ENCODE data around the gene PAIP1.
"Not testable (repeated sequence)": the region's sequence is repeated elsewhere in the genome, so short reads cannot be mapped to it uniquely, and the experiment has no call there.

The PAIP1 gene, protein sequence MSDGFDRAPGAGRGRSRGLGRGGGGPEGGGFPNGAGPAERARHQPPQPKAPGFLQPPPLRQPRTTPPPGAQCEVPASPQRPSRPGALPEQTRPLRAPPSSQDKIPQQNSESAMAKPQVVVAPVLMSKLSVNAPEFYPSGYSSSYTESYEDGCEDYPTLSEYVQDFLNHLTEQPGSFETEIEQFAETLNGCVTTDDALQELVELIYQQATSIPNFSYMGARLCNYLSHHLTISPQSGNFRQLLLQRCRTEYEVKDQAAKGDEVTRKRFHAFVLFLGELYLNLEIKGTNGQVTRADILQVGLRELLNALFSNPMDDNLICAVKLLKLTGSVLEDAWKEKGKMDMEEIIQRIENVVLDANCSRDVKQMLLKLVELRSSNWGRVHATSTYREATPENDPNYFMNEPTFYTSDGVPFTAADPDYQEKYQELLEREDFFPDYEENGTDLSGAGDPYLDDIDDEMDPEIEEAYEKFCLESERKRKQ

DNA sequence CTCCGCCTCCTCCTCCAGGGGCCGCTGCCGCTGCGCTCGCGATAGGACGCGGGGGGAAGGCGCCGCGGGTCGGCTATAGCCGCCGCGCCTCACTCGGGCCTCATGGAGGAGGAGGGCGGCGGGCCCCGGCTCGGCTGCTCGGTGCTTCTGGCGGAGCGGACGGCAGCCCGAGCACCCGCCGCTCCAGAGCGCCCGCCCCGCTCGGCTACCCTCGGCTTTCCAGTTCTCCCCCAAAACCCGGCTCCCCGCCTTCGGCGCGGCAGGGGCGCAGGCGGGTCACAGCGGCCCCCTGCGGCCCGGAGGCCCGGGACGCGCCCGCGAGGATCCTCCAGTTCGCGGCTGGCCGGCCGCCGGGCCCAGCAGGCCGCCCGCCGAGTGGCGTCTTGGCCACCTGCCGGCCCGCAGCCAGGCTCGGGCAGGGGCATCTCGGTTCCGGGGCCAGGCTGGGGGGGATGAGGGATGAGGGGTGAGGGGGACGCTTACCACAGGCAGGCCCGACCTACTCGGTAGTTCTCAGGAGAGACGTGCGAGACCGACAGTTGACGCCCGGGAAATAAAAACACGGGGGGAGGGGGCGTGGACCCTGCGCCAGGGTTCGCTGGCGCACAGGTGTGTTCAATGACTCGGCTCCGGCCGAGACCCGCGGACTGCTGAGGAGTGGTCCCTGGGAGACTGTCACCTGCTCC lies at the start of gene PAIP1:
Gene PAIP1, minus strand, starts transcription at position 221 of the 686 bp plus-strand sequence. CDS start 231 bp downstream, outside the sequence.
- DNase-seq, result peak; percentile 73 to 85

DNA sequence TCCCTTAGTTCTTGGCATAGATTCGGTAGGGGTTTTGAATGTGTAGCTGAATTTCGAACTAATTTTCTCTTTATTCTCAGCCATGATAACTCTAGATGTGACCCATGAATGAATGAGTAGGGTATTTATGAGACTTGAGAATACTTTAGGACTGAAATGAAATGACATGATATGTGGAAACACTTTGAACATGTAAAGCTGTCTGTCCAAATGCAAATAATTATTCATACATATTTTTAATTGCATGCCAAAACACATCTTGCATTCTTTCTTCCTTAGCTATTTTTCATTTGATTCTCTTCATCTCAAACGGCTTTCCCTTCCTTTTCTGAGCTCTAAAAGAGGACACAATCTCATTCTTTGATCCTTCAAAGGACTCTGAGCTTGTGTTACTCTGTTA lies 49.5 kb upstream of the PAIP1 start:
- DNase-seq, result no peak

DNA sequence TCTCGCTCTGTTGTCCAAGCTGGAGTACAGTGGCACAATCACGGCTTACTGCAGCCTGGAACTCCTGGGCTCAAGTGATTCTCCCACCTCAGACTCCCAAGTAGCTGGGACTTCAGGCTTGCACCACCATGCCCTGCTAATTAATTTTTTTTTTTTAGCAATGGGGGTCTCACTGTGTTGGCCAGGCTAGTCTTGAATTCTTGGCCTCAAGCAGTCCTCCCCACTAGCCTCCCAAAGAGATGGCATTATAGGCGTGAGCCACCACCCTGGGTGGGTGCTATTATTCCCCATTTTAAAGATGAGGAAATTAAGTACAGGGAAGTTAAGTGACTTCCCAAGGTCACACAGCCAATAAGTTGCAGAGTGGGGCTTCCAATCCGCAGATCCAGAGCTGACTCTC lies 47.8 kb upstream of the PAIP1 start:
- no peak for DNase-seq

DNA sequence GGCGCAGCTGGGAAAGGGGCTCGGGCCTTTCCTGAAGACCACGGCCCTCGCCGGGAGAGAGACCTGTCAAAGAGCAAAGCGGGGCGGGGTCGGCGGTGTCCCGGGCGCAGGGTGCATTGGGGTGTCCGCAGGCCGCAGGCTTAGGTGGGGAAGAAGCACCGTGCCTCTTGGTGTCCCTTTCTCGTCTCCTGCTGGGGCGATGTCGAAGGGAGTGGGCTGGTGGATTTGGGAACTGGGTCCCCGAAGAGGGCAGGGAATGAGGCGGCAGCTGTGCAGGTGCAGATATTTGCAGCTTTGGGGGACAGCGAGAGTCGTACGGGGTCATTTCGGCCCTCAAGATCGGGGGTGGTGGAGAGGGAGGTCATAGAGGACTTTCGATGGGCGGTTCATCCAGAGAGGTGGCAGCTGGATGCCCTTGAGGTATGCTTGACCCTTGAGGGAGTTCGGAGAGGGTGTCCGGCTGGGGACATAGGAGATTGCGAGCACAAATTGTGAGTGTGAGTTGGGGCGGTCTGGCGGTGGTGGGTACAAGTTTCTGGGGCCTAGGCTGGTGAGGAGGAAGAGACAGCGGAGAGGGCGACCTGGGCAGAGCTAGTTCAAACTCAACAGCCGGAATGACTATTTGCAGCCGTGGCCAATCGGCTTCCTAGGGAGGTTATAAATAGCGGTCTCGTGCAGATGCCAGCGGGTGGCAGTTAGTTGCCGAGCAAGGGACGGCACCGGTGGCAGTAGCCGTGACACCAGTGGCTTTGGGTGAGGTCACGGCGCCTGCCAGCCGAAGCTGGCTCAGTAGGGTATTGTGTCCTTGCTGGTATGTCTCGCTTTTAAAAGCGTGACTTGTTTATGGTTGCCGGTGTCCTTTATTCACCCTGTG lies 46.7 kb upstream of the PAIP1 start:
- no peak for DNase-seq

DNA sequence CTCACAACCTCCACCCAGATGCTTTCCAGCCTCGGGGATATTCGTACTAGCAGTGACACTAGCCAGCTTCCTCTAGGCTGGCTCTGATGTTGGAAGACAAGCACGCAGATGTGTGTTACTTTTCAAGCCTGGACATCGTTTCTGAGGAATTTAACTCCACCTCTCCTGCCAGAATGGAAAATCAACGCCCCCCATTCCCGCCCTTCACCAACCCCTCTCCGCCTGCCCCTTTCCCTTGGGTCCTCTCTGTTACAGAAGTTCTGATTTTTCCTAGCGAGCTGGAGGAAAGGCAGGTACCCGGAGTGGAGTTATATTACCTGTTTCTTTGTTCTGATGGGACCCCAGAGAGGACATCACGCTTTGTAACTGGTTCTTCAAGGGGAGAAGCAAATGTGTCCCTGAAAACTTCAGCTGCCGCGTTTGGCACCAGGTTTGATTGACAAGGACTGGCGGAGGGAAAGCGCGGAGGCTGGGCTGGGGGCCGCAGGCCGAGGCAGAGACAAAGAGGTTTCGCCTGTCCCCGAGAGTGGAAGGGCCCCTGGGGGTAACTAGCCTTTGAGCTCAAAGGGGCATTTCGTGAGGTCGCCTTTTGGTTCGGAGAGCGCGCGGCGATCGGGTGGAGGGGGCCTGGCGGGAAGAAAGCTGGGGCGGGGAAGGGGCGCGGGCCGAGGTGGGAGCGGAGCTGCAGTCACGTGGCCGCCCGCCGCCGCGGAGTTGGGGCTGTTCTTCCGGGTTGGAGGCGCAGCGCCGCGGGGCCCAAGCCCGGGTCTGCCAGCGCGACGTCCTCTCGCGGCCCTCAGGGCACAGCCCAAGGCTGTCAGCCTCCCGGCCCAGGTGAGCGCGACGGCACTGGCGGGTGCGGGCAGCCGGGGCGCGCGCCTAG lies 45.8 kb upstream of the PAIP1 start, which contains the start of gene NNT:
Gene NNT, plus strand, starts transcription at position 720 of the 883 bp plus-strand sequence. CDS start 6,016 bp downstream, outside the sequence.
- no peak for DNase-seq

DNA sequence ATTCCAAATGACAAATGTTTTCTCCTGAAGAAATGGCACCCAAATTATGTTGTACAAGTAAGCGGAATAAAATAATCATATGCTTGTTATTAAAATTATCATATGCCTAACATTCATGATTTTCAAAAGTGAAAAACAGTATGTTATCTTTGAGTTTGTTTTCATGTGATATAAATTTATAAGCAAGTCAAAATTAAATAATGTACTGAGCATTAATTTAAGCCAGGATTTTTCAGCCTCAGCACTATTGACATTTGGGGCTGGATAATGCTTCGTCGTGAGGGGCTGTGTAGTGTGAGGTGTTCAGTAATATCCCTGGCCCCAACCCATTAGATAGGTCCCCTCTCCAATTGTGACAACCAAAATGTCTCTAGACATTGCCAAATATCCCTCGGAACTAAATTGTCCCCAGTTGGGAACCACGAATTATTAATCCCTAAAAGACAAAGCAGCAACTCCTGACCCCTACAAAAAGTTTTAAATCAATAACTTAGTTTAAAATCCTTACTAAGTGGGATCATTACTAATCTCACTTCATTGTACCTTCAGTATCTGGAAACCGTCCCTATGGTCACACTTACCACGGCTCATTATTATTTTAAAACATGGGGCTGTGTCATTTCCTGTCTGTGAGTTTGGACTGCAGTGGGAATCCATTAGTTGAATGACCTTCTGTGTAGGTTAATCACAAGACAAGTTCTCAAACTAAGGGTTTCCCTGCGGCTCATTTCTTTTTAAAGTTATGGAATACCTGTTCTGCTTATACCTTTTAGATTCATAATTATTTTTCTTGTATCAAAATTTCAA lies 44.8 kb upstream of the PAIP1 start:
- DNase-seq, result no peak

DNA sequence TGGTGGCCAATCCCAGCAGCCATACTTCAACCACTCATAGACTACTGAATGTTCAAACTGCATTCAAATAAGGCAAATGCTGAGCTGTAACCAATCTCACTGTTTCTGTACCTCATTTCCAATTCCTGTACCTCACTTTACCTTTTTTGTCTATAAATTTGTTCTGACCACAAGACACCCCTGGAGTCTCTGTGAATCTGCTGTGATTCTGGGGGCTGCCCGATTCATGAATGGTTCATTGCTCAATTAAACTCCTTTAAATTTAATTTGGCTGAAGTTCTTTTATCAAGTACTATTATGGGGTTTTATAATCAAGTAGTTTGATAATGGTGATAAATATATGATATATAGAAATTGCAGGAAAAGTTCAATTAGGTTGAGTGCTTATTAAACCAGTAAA lies 42.0 kb upstream of the PAIP1 start:
- not testable (repeated sequence) for DNase-seq

DNA sequence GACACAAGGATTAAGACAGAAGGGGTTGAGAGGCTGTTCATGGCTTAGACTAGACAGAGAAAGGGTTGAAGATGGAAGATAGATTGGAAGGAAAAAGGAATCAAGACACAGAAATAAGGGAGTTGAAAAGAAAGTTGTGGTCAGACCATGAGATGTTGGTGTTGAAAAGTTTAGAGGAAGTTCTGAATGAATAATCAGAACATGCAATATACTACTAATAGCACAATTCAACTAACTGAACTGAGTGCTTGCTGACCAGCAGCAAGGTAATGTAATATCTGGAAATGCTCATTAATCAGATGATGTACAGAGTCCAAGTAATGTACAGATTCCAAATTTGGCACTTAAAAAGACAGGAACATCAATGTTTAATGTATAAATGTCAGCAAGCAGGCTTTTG lies 35.5 kb upstream of the PAIP1 start:
- DNase-seq, result no peak

DNA sequence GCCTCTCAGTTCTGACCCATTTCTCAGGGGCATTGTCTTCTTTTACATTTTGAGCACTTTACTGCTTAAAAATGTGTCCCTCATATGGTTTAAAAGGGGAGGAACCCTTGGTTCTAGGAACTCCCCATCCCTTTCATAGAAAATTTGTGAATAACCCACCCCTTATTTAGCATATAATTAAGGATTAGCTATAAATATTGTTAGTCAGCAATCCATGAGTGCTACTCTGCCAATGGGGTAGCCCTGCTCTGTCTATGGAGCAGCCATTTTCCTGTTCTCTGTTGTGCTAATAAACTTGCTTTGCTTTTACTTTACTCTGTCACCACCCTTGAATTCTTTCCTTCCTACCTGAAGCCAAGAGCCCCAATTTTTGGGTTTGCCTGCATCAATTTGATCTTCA lies 33.8 kb upstream of the PAIP1 start:
- DNase-seq, result no peak

DNA sequence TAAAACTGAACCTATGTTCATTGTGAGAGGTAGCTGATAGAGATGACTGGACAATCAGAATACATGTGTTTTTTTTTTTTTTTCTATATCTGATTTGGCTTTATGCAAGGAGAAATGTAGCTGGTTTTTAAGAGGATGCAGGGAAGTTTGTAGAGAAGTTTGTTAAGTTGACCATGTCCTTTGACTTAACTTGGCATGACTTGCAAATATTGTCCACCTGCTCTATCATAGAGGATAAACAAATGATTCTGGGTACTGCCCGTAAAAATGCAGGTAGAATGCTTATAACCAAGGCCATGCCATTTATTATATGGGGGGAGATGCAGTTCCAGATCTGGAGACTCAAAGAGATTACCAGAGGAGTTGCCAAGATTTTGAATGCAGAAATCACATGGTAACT lies 32.4 kb upstream of the PAIP1 start:
- DNase-seq, result no peak

DNA sequence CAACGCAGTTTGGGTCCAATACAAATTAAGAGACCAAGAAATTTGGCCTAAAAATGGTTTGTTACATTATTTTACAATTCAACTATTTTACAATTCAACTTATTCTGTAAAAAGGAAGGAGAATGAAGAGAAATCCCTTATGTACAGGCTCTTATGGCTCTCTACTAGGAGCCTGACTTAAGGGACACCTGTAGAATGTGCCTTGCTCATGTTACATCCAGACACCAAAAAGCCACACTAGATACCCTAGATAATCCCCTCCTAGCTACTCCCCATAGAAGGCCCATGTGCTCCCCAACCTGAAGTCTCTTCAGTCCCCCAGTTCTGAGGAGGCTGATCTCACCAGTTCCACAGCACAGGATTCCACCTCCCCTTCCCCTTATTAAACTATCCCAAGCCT lies 32.0 kb upstream of the PAIP1 start:
- DNase-seq, result no peak

DNA sequence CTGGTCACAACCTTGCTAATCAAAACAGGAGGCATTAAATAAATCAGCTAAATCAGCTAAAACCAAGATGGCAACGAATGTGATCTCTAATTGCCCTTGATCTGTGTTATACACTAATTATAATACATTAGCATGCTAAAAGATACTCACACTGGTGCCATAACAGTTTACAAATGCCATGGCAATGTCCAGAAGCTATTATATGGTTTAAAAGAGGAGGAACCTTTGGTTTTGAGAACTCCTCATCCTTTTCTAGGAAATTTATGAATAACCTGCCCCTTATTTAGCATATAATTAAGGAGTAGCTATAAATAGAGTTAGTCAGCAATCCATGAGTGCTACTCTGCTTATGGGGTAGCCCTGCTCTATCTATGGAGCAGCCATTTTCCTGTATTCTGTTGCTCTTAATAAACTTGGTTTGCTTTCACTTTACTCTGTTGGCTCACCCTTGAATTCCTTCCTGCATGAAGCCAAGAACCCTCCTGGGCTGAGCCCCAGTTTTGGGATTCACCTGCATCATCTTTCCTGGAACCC lies 27.4 kb upstream of the PAIP1 start:
- DNase-seq, result no peak

DNA sequence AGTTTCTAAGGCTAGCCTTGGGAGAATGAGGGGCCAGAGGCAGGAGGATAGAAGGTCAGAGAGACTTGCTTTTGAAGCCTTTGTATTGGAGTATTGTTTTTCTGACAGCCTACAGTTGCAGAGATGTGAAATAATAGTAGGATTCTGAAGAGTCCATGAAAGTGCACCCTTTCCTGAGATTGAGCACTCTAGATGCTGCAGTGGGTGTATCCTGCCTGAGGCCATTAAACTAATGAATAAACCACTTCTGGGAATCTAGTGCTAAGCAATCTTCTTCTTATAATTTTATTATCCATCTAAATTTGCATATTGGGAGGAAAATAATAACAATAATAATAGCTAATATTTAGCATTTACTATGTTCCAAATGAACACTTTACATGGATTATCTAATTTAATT lies 26.8 kb upstream of the PAIP1 start:
- no peak for DNase-seq

DNA sequence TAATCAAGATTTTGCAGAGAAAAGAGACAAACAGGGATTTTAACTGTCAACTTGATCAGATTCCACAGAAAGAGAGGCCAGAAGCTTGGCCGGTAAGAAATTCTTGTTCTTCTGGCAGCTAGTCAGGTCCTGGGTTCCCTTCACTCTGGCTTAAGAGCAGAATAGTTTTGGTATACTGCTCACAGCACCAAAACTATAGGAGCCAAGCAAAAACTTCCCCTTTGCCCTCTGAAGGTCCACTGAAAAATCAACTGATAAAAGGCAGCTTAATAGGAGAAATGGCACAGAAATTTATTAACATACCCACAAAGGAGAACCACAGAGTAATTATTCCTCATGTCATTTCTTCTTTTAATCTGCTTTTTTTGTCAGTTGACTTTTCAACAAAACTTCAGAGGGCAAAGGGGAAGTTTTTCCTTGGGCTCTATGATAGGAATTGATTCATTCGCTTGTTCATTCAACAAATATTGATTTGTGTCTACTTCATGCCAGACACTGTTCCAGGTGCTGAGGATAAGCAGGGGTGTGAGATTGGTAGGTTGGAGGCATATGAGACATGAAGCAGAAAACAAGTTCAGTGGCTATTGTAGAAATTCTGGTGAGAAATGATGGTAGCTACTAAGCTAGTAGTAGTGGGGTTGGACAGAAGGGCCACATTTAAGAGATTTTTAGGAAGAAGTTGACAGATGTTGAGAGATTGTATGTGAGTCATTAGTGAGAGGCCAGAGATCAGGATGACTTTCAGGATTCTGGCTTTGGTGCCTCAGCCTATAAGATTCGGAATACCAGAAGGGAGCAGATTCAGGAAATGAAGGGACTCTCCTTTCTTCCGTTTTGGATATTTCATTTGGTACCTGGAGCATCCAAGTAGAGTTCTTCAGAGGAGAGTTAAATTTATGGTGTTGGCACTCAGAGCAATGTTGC lies 25.5 kb upstream of the PAIP1 start:
- DNase-seq, result no peak

DNA sequence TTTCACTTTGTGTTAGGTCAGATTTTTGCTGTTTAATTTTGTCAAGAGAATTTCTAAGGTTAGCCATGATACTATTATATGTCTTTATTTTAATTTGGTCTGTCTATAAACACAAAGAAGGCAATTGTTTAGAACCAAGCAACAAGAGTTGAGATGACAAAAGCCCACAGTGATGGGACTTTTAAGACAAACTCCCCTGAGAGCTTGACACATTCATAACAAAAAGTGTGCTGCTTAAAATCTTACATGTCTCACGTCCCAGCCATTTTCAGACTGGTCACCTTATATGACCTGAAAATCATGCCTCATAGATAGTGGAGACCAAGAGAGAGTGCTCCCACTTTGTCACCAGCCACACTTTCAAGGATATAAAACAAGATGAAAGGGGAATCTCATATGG lies 24.5 kb upstream of the PAIP1 start:
- no peak for DNase-seq

DNA sequence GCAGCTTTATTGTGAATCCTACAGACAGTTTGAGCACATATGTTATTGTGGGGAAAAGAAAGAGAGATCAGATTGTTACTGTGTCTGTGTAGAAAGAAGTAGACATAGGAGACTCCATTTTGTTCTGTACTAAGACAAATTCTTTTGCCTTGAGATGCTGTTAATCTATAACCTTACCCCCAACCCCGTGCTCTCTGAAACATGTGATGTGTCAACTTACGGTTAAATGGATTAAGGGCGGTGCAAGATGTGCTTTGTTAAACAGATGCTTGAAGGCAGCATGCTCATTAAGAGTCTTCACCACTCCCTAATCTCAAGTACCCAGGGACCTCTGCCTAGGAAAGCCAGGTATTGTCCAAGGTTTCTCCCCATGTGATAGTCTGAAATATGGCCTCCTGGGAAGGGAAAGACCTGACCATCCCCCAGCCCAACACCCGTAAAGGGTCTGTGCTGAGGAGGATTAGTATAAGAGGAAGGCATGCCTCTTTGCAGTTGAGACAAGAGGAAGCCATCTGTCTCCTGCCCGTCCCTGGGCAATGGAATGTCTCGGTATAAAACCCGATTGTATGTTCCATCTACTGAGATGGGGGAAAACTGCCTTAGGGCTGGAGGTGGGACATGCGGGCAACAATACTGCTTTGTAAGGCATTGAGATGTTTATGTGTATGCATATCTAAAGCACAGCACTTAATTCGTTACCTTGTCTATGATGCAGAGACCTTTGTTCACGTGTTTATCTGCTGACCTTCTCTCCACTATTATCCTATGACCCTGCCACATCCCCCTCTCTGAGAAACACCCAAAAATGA lies 23.7 kb upstream of the PAIP1 start:
- DNase-seq, result not testable (repeated sequence)

DNA sequence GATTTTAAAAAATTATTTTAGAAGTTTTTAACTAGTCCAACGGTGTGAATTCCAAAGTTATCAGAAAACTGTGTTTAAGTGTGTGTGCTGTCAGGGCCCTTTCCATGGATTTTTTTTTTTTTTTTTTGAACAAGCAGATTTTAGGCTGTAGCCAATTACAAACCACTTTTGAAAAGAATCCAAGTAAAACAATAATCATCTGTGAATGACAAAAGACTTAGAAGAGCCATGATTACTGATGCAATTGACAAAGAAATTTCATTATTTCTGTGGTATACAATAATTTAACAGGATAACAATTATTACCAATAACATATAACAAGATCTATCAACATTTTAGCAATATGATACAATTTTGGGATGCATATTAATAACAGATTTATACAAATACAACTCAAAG lies 16.2 kb upstream of the PAIP1 start:
- DNase-seq, result no peak

DNA sequence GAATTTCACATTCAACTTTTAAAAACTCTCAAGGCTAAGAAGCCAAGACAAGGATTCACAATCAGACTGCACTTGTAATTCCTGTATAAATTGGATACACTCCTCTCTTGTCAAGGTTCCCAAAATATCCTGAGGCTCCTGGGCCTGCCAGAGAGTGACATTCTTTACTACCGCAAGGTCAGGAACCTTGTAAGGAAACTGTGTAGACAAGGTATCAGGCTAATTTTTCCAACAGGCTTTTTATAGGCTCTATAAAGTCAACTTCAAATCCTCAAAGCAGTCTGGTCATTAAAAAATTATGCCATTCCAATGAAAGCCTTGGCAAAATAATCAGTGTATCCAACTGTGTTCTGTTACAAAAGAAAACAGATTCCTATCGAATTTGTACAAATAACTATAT lies 15.5 kb upstream of the PAIP1 start:
- no peak for DNase-seq

DNA sequence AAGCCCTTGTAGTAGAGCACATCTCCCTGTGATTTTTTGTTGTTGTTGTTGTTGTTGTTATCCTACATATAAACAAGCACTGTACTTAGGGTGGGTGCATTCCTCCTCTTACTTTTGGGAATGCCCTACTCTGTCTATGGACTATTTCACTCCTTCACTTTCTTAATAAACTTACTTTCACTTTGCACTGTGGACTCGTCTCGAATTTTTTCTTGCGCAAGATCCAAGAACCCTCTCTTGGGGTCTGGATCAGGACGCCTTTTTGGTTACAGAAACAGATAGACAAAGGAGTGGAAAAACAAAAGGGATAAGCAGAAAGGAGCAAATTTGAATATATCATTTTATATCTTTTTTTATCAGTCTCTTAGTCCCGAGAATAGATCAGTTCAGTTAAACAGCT lies 14.4 kb upstream of the PAIP1 start:
- no peak for DNase-seq
